Neuronal stem cell (in vitro differentiated cells): ENCODE results near the gene CRPPA.

Source experiments
- DNase-seq: peaks from one replicate; pipeline ENCODE4 v3.0.0-alpha.2; 2013; ENCODE audit warnings: low spot score
- H2AFZ ChIP-seq: one replicate; pipeline ENCODE4 v1.6.1; 2013; ENCODE audit warnings: mild to moderate bottlenecking, low read length, inconsistent platforms
- H2AK5ac ChIP-seq: 2 replicates; pipeline ENCODE4 v1.6.1; 2013; ENCODE audit warnings: low read depth, mild to moderate bottlenecking, inconsistent platforms, low read length, moderate library complexity, mixed read lengths
- H2BK120ac ChIP-seq: 2 replicates; pipeline ENCODE4 v1.6.1; 2013; ENCODE audit warnings: low read depth, mild to moderate bottlenecking, inconsistent platforms, low read length, moderate library complexity, mixed read lengths
- H2BK12ac ChIP-seq: one replicate; pipeline ENCODE4 v1.6.1; 2013; ENCODE audit warnings: low read length, inconsistent platforms
- H2BK15ac ChIP-seq: 2 replicates; pipeline ENCODE4 v1.6.1; 2013; ENCODE audit warnings: mild to moderate bottlenecking, low read length, inconsistent platforms, mixed read lengths
- H2BK5ac ChIP-seq: one replicate; pipeline ENCODE4 v1.6.1; 2013; ENCODE audit warnings: inconsistent platforms, mild to moderate bottlenecking, low read length, moderate library complexity
- H3K14ac ChIP-seq: one replicate; pipeline ENCODE4 v1.6.1; 2013; ENCODE audit warnings: low read length, inconsistent platforms
- H3K18ac ChIP-seq: 2 replicates; pipeline ENCODE4 v1.6.1; 2013; ENCODE audit warnings: low read length, inconsistent platforms
- H3K23ac ChIP-seq: 2 replicates; pipeline ENCODE4 v1.6.1; 2013; ENCODE audit warnings: low read depth, mild to moderate bottlenecking, mixed read lengths, low read length, inconsistent platforms; ENCODE audit not compliant: poor library complexity
- H3K27ac ChIP-seq: replicated peaks from 3 replicates; pipeline ENCODE4 v1.5.1; 2013; ENCODE audit warnings: low read length, inconsistent platforms
- H3K27me3 ChIP-seq, 3 experiments: 2 replicates each; pipeline ENCODE4 v1.6.1; 2013; ENCODE audit warnings: low read length in 3 of 3, mild to moderate bottlenecking in 2 of 3, inconsistent platforms in 1 of 3, low read depth in 1 of 3, mixed read lengths in 1 of 3, moderate library complexity in 1 of 3; ENCODE audit not compliant: control insufficient read depth in 3 of 3, insufficient read depth in 3 of 3
- H3K36me3 ChIP-seq, 2 donors: replicated peaks in 1 of 2; 2 replicates each; pipeline ENCODE4 v1.6.1; 2013; ENCODE audit warnings: low read length in 2 of 2; ENCODE audit not compliant: control insufficient read depth in 2 of 2, insufficient read depth in 2 of 2
- H3K4ac ChIP-seq: 2 replicates; pipeline ENCODE4 v1.6.1; 2013; ENCODE audit warnings: inconsistent platforms, mild to moderate bottlenecking, low read length, moderate library complexity
- H3K4me1 ChIP-seq, 2 donors: 1 replicate in 1 of 2; 2 replicates in 1 of 2; pipeline ENCODE4 v1.6.1; 2013; ENCODE audit warnings: low read length in 2 of 2, low read depth in 1 of 2; ENCODE audit not compliant: control insufficient read depth in 2 of 2, insufficient read depth in 1 of 2
- H3K4me2 ChIP-seq: one replicate; pipeline ENCODE4 v1.6.1; 2013; ENCODE audit warnings: mild to moderate bottlenecking, low read length, inconsistent platforms; ENCODE audit not compliant: insufficient read depth, poor library complexity, severe bottlenecking
- H3K4me3 ChIP-seq, 2 donors: 2 replicates each; pipeline ENCODE4 v1.5.1; 2013; ENCODE audit warnings: low read length in 2 of 2, mild to moderate bottlenecking in 2 of 2, inconsistent platforms in 1 of 2, moderate library complexity in 1 of 2
- H3K79me1 ChIP-seq: one replicate; pipeline ENCODE4 v1.6.1; 2013; ENCODE audit warnings: low read depth, mild to moderate bottlenecking, inconsistent platforms, low read length, moderate library complexity
- H3K9ac ChIP-seq: one replicate; pipeline ENCODE4 v1.6.1; 2013; ENCODE audit warnings: mild to moderate bottlenecking, low read depth, low read length, inconsistent platforms; ENCODE audit not compliant: poor library complexity
- H3K9me3 ChIP-seq, 2 donors: replicated peaks in 1 of 2; 2 replicates each; pipeline versions ENCODE3 to v1.6.1; 2013; ENCODE audit warnings: low read length in 2 of 2, mild to moderate bottlenecking in 2 of 2, inconsistent platforms in 1 of 2, low read depth in 1 of 2, mixed read lengths in 1 of 2, moderate library complexity in 1 of 2; ENCODE audit not compliant: control insufficient read depth in 2 of 2, insufficient read depth in 1 of 2
- H4K8ac ChIP-seq: one replicate; pipeline ENCODE4 v1.6.1; 2013; ENCODE audit warnings: low read depth, mild to moderate bottlenecking, inconsistent platforms, low read length, moderate library complexity
- H4K91ac ChIP-seq: one replicate; pipeline ENCODE4 v1.6.1; 2013; ENCODE audit warnings: low read length, low read depth, mild to moderate bottlenecking, inconsistent platforms; ENCODE audit not compliant: poor library complexity
- WGBS, 2 donors: extraction: QIAGEN DNeasy Blood & Tissue Kit; methylation state at CpG; one replicate each; pipeline ENCODE4 v1.1.7; 2013; ENCODE audit warnings: missing lambda C conversion rate in 2 of 2, mixed read lengths in 1 of 2; ENCODE audit not compliant: insufficient read length in 2 of 2, insufficient replicate concordance in 1 of 2; ENCODE audit errors: extremely low coverage in 2 of 2; 5-methylcytosine and 5-hydroxymethylcytosine counted together

CRPPA gene

GRCh38 chr7:16417906-16418305, 3.4 kb downstream of the CRPPA start:
- Histone ChIP-seq H2AFZ (no peak overlapping the region), H3K4me2 (no peak overlapping the region), H3K9ac (no peak overlapping the region), H2BK12ac (no peak overlapping the region), H3K27me3 (no peaks in the 10 kb centered on the region), H3K23ac (no peak overlapping the region), H3K4ac (no peak overlapping the region), H3K79me1 (no peaks in the 10 kb centered on the region), H3K4me1 (peaks cover 0 to 10% of the 10 kb centered on the region in 2 donors), H3K18ac (no peak overlapping the region), H4K91ac (no peak overlapping the region), H2AK5ac (no peak overlapping the region), H2BK5ac (no peak overlapping the region), H2BK120ac (no peak overlapping the region), H3K9me3 (peaks cover 0 to 6% of the 10 kb centered on the region in 2 donors), H3K36me3 (no peaks in the 10 kb centered on the region), H2BK15ac (no peak overlapping the region), H3K27ac (no peak overlapping the region), H3K14ac (no peak overlapping the region), H3K4me3 (no peak overlapping the region), H4K8ac (no peak overlapping the region)
- DNase-seq, result no peak
- WGBS, 2 donors, result no CpG with 5 or more reads among the region's 1 CpG

- Histone ChIP-seq H3K18ac (no peak overlapping the region), H4K91ac (no peak overlapping the region), H3K9ac (no peak overlapping the region), H3K36me3 (no peaks in the 10 kb centered on the region), H4K8ac (no peak overlapping the region), H2BK120ac (no peak overlapping the region), H3K79me1 (no peaks in the 10 kb centered on the region), H2BK12ac (no peak overlapping the region), H3K14ac (no peak overlapping the region), H2BK15ac (no peak overlapping the region), H3K4me3 (no peak overlapping the region), H2AFZ (no peak overlapping the region), H2AK5ac (no peak overlapping the region), H2BK5ac (no peak overlapping the region), H3K9me3 (no peaks in the 10 kb centered on the region), H3K4ac (no peak overlapping the region), H3K4me2 (no peak overlapping the region), H3K23ac (no peak overlapping the region), H3K27me3 (no peaks in the 10 kb centered on the region), H3K4me1 (peaks cover 0 to 4% of the 10 kb centered on the region in 2 donors), H3K27ac (no peak overlapping the region)
- no CpG with 5 or more reads among the region's 7 CpGs for WGBS, 2 donors
- no peak for DNase-seq
Observed at GRCh38 chr7:16416289-16417282, 4.8 kb downstream of the CRPPA start.

- Histone ChIP-seq H2BK15ac (no peak overlapping the region), H3K9me3 (no peaks in the 10 kb centered on the region), H3K4me3 (no peak overlapping the region), H3K23ac (no peak overlapping the region), H3K79me1 (no peaks in the 10 kb centered on the region), H2AK5ac (no peak overlapping the region), H3K27ac (no peak overlapping the region), H2AFZ (no peak overlapping the region), H3K27me3 (no peaks in the 10 kb centered on the region), H3K4me2 (no peak overlapping the region), H2BK120ac (no peak overlapping the region), H4K91ac (no peak overlapping the region), H4K8ac (no peak overlapping the region), H2BK12ac (no peak overlapping the region), H3K4me1 (no peaks in the 10 kb centered on the region), H3K9ac (no peak overlapping the region), H3K18ac (no peak overlapping the region), H2BK5ac (no peak overlapping the region), H3K36me3 (no peaks in the 10 kb centered on the region), H3K4ac (no peak overlapping the region), H3K14ac (no peak overlapping the region)
- no CpG with 5 or more reads among the region's 8 CpGs for WGBS, 2 donors
- no peak for DNase-seq
Observed at GRCh38 chr7:16412274-16413254, 8.8 kb downstream of the CRPPA start.

- no peak overlapping the region for H3K9ac ChIP-seq
Observed at GRCh38 chr7:16411391-16411790, 9.9 kb downstream of the CRPPA start.

More at GRCh38 chr7:16411391-16411790, 9.9 kb downstream of the CRPPA start:
- Histone ChIP-seq H3K9me3 (no peaks in the 10 kb centered on the region), H2AFZ (no peak overlapping the region), H2BK120ac (no peak overlapping the region), H2BK5ac (no peak overlapping the region), H3K27me3 (no peaks in the 10 kb centered on the region), H4K91ac (no peak overlapping the region), H3K4ac (no peak overlapping the region), H2AK5ac (no peak overlapping the region), H2BK15ac (no peak overlapping the region), H3K27ac (no peak overlapping the region), H3K23ac (no peak overlapping the region), H2BK12ac (no peak overlapping the region), H3K18ac (no peak overlapping the region), H3K14ac (no peak overlapping the region), H3K4me2 (no peak overlapping the region), H3K36me3 (no peaks in the 10 kb centered on the region), H3K4me1 (no peaks in the 10 kb centered on the region), H4K8ac (no peak overlapping the region), H3K79me1 (no peaks in the 10 kb centered on the region), H3K4me3 (no peak overlapping the region)
- no peak for DNase-seq
- no CpG with 5 or more reads among the region's 2 CpGs for WGBS, 2 donors
